ENCODE results near the gene PEPD. TPM values are rescaled to one million over a fixed set of nuclear protein-coding genes. Genes with fewer than 3 reads are reported as not detected.

Gene PEPD
- total RNA-seq, 4 donors from 2014 or later = 58.9 to 81.0 (median 70.7) TPM

GRCh38 chr19:33343859-33344572, 177.6 kb downstream of the PEPD start:
- WGBS, 2 donors = 14 to 17% methylated on average over 12 of the region's 12 CpGs
- DNase-seq (ENCODE audit: low spot score in 2 of 2) = no peak

GRCh38 chr19:33343301-33343700, 178.3 kb downstream of the PEPD start:
- no peak for TF ChIP-seq CTCF (IDR thresholded peaks at IDR 0.05)
- no peak for TF ChIP-seq POLR2A (IDR thresholded peaks at IDR 0.05)
- WGBS, 2 donors = 62 to 68% methylated on average over 2 of the region's 2 CpGs
- intact Hi-C loops (cut with DNase I; ENCODE audit: low total_unique reads) = no loop called here
- H3K4me3 ChIP-seq (ENCODE audit: low read depth, poor library complexity, severe bottlenecking) = no peak overlapping the region
- no peak for DNase-seq (ENCODE audit: low spot score in 2 of 2)

More at GRCh38 chr19:33343859-33344572, 177.6 kb downstream of the PEPD start:
- intact Hi-C loops (cut with DNase I; ENCODE audit: low total_unique reads) = no loop called here
- H3K4me3 ChIP-seq (ENCODE audit: low read depth, poor library complexity, severe bottlenecking) = no peak overlapping the region
- TF ChIP-seq CTCF (IDR thresholded peaks at IDR 0.05) = no peak
- no peak for TF ChIP-seq POLR2A (IDR thresholded peaks at IDR 0.05)

- intact Hi-C loops (cut with DNase I; ENCODE audit: low total_unique reads) = no loop called here
- no peak overlapping the region for H3K4me3 ChIP-seq (ENCODE audit: low read depth, poor library complexity, severe bottlenecking)
- TF ChIP-seq CTCF (IDR thresholded peaks at IDR 0.05) (no peak), POLR2A (IDR thresholded peaks at IDR 0.05) (no peak)
- no peak for DNase-seq (ENCODE audit: low spot score in 2 of 2)
- WGBS, 2 donors = 74 to 81% methylated on average over 2 of the region's 2 CpGs
Observed at GRCh38 chr19:33340991-33341390, 180.6 kb downstream of the PEPD start.

GRCh38 chr19:33339016-33339984, 182.3 kb downstream of the PEPD start:
- 45 to 55% methylated on average over 8 of the region's 8 CpGs for WGBS, 2 donors
- no peak for DNase-seq (ENCODE audit: low spot score in 2 of 2)
- no peak overlapping the region for H3K4me3 ChIP-seq (ENCODE audit: low read depth, poor library complexity, severe bottlenecking)
- intact Hi-C loops (cut with DNase I; ENCODE audit: low total_unique reads) = no loop called here
- TF ChIP-seq POLR2A (IDR thresholded peaks at IDR 0.05) (no peak), CTCF (IDR thresholded peaks at IDR 0.05) (no peak)

Other genes starting within 250 kb of the PEPD start
- gene CEBPA, start 219.3 kb downstream of the PEPD start, total RNA-seq = 100 to 1,000 TPM; 228 to 297 (median 255) TPM
- gene CEBPG, start 148.1 kb downstream of the PEPD start, total RNA-seq = 10 to 100 TPM; 38.0 to 48.3 (median 43.1) TPM
- gene CHST8, start 100.2 kb upstream of the PEPD start, total RNA-seq = 1 to 10 TPM in 1 of 4 donors, under 1 TPM in 2, not detected in 1; 0.19 to 1.6 (median 0.37) TPM